Medulla oblongata (tissue), 1 donor: Measurements from ENCODE around the gene PTCH2.
"Not testable (repeated sequence)": the region's sequence is repeated elsewhere in the genome, so short reads cannot be mapped to it uniquely, and the experiment has no call there.

ENCODE experiments used
- DNase-seq: peaks from one replicate; pipeline ENCODE4 v3.0.0-alpha.2; 2015; ENCODE audit errors: extremely low spot score

PTCH2 gene

DNA sequence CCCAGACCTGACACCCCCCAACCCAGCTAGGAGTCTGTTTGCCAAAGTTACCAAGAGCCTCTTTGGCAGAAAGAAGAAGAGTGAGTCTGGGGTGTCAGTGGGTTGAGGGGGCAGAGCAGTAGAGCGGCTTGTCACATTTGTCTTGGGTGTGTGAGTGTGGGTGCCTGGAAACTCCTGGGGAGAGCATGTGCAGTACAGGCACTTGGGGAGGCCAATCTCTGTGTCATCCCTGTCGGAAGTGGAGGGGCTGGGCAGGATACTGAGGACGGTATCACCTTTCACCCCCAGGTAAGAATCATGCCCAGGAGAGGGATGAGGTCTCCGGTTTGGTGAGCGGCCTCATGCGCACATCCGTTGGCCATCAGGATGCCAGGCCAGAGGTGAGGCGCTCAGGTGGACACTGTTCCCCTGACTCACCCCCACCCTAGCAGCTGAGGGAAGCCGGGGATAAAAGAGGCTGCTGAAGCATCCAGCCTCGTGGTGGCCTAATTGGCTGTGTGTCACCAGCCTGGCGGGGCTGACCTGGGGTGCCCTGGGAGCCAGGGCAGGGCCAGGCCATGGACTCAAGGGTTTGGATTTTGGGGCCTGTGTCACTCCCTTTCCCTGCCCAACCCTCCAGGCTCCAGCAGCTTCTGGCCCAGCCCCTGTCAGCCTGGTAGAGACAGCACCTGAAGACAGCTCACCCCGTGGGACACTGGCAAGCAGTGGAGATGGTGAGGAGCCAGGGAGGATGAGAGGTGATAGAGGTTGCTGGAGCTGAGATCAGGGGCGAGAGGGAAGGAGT lies 39.5 kb downstream of the PTCH2 start:
- DNase-seq: no peak

DNA sequence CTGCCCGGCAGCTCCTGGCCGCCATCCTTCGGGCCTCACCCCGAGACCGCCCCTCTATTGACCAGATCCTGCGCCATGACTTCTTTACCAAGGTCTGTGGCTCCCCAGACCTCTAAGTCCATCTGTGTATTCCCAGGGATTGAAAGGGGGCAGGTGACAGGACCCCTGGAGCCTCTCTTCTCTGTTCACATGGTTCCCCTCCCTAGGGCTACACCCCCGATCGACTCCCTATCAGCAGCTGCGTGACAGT lies 40.1 kb downstream of the PTCH2 start:
- DNase-seq: no peak

DNA sequence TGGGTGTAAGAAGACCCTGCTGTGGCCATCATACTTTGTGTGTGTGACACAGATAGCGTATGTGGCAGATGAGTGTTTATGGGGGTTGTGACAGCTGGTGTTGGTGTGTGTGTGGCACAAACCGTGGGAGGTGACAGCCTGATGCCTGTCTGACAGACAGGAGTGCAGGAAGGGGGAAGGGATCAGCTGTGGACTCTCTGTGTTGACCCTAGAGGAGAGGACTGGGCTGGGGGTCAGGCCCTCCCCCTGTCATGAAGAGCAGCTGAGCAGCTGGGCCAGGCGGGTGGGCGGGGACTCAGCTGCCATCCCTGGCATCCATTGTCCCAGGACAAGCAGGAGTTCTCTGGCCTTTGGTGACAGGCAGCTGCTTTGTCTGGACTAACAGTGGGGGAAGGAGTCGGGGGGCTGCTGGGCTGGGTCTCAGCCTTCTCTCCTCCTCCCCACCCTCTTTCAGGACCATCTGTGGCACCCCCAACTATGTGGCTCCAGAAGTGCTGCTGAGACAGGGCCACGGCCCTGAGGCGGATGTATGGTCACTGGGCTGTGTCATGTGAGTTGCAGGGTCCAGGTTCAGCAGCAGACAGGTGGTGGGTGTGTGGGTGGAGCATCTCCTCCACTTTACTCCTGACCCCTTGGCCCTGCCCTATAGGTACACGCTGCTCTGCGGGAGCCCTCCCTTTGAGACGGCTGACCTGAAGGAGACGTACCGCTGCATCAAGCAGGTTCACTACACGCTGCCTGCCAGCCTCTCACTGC lies 40.6 kb downstream of the PTCH2 start:
- peak; percentile 61 for DNase-seq

DNA sequence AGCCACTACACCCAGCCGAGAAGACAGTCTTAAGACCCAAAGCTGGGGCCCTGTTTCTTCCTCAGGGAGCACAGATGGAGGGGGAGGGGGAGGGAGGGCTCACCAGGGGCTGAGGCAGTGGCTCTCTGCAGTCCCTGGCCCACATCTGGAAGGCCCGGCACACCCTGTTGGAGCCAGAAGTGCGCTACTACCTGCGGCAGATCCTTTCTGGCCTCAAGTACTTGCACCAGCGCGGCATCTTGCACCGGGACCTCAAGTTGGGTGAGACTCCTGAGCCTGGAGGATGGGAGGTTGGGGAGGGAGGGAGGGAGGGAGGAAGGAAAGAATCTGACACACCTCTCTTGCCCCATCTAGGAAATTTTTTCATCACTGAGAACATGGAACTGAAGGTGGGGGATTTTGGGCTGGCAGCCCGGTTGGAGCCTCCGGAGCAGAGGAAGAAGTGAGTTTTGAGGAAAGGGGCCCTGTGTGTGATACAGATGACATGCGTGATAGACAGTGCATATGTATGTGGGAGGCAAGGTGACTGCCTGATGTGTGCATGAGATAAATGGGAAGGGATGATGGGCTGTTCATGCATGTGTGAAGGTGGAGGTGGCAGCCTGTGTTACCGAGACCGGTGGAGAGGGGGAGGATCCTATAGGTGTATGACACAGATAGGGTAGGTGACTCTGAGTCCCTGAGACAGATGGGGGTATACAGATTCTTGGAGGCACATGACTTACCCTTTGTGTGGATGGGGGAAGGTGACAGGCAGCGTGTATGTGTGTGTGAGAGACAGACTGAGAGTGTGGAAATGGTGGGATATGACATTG lies 41.4 kb downstream of the PTCH2 start:
- no peak for DNase-seq

DNA sequence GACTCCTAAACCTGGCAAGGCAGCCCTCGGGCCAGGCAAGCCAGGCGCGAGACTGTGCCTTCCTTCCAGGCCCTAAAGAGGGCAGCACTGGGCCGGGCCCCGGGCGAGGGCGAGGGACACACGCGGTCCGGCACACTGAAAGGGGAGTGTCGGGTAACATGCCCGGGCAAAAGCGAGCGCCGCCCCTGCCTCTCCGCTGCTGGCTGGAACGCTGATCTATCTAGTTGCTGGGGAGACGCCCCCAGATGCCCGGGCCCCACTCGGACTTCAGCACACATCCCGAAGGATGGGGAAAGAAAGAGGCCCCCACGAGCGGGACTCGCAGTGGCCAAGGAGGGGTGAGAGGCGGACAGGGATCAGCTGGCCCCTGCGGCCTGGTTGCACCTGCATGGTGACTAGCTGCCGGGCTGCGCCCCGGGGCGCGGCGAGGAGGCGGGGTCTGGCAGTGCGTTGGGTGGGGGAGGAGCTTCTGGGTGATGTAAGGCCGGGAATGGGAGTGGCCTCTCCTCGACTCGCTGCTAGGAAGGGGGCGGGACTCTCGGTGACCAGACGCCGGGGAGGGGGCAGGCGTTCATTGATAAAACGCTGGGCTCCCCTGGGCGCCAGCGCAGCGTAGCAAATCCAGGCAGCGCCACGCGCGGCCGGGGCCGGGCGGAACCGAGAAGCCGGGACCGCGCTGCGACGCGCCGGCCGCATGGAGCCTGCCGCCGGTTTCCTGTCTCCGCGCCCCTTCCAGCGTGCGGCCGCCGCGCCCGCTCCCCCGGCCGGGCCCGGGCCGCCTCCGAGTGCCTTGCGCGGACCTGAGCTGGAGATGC lies 43.1 kb downstream of the PTCH2 start, which contains the start of gene PLK3:
TSS of gene PLK3 (plus strand) at position 608 of the 815 bp plus-strand sequence. CDS start at position 695, 87 bp downstream.
- peak; percentile 99 for DNase-seq

DNA sequence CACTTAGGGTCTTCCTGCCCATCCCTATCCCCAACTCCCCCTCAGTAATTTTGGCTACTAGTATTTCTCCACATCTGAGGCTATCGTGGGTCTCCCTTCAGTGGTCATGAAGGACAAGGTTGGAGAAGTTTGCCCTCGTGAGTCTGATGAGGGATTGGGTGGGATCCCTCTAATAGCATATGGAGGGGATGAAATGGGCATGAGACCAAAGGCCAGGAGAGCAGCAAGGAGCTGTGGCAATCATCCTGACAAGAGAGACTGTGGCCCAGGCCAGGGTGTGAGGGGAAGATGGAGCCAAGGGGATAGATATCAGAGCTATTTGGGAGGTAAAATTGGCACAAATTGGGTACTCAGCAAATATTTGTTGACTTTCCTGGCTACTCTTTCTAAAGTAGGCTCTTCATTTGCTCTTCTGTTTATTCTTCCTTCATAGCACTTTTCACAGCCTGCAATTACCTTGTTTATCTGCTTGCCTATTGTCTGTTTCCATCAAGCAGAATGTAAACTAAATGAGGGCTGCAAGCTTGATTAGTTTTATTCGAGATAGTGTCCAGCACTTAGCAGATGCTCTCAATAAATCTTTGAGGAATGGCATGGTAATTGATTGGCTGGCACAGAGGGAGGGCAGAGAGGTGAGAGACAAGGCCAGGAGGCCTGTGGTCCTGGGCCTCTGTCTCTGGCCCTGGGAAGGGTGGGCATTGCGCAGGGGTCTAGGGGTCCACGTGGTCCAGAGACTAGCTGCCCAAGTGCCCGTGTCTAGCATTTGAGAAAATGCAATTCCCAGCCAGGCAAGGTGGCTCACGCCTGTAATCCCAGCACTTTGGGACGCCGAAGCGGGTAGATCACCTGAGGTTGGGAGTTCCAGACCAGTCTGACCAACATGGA lies 44.3 kb downstream of the PTCH2 start:
- no peak for DNase-seq

DNA sequence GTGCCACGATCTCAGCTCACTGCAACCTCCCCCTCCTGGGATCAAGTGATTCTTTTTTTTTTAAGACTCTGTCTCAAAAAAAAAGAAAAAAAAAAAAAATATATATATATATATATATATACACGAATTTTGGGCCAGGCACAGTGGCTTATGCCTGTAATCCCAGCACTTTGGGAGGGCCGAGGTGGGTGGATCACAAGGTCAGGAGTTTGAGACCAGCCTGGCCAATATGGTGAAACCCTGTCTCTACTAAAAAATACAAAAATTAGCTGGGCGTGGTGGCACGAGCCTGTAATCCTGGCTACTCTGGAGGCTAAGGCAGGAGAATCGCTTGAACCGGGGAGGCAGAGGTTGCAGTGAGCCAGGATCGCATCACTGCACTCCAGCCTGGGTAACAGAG lies 45.2 kb downstream of the PTCH2 start:
- DNase-seq: not testable (repeated sequence)

DNA sequence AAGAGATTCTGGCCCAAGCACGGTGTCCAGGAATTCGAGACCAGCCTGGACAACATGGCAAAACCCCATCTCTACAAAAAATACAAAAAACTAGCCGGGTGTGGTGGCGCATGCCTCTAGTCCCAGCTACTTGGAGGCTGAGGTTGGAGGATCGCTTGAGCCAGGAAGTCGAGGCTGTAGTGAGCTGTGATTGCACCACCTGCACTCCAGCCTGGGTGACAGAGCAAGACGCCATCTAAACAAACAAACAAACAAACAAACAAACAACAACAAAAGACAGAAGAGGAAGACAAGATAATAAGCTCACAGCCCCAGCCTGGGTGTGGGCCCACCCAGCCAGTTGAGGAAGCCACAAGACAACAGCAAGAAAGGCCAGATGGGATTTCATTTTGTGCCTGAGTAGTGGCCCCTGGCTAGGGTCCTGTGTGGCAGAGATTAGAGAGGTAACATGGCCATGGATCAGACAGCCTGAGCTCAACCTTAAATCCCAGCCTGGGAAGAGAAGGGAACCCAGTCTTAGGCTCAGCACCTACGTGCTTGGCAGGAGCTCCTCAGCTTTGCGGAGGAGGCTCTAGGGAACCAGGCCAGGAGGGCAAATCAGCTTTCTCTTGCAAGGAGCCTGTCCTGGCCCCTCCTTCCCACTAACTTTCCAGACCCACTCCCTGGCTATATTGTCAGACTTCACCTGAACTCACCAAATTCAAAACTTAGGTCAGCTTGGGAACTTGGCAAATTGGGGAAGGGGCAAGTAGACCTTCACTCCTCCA lies 50.1 kb downstream of the PTCH2 start:
- no peak for DNase-seq

DNA sequence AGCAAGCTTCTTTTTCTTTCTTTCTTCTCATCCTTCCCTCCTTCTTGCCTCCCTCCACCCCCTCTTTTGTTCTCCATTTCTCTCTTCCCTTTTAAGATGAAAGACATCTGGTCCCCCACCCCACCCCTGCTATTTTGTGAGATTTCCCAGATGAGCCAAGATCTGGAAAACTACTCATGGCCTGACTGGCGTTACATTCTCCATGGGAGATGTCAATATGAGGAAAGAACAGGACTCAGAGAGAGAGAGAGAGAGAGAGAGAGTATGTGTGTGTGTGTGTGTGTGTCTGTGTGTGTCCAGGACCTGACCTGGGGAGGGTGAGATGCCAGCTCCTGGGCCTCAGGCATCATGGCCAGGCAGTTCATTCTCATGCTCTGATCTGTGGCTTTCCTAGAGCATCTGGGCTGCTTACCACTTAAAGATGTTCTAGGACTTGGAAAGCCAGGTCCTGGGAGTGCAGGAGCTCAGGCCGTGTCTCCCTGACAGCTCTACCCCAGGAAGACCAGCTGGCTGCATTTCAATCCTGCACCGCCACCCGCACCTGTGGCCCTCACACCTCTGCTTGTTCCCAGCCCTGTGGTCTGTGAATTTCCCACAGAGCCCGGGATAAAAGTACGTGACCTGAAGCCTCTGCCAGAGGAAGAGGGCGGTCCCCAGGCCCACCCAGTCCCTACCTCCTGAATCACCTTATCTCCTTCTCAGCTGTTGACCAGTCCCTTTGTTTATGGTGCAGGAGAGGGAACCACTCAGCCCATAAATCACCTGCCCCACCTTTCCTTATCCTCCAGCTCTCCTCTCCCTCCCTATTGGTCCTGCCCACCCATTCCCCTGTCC lies 51.9 kb downstream of the PTCH2 start:
- no peak for DNase-seq

DNA sequence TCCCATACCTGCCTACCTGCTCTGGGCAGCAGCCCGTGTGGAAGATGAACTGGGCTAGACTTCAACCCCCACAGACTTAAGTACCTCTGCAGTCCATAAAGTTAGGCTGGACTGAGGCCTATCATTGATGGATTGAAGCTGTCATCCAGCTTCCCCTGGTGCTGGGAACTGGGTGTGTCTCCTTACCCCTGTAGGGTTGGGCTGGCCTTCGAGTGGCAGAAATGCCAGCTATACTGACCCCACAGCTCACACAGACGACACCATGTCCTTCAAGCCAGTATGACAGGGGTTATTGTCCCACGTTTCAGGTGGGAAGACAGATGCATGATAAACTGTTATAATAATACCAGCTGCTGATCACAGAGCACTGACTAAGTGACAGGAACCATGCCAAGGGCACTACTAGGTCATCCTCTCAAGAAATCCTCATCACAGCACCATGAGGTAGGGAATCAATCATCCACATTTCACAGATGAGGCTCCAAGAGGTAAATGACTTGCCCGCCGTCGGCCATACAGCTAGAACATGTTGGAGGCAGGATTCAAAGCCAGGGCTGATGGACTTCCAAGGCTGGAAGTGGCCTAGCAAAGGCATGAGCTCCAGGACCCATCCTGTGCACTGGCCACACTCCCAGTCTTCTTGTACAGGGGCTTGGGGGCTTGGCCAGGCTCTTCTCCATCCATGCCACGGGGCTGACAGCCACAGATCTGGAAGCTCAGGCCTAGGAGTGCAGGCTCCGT lies 54.8 kb downstream of the PTCH2 start, which contains the start of gene BEST4:
TSS of gene BEST4 (minus strand) at position 51 of the 741 bp plus-strand sequence. CDS start 465 bp downstream, outside the sequence.
- no peak for DNase-seq

DNA sequence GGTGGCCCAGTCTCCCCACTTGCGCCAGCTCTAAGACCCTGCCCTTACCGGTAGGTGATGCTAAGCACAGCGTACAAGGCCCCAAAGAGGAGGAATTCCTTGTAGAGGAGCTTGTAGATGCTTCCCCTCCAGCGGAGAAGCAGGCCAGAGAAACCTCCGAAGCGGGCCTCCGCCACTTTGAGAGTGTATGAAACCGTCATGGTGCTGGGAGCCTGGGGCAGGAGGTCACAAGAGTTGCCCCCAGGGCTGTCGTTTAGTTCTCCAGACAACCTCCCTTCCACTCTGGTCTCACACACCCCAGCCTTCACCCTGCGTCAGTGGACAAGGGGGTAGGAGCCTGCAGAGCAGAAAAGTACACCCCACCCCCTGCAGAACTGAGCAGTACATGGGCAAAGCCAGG lies 55.5 kb downstream of the PTCH2 start:
- no peak for DNase-seq

DNA sequence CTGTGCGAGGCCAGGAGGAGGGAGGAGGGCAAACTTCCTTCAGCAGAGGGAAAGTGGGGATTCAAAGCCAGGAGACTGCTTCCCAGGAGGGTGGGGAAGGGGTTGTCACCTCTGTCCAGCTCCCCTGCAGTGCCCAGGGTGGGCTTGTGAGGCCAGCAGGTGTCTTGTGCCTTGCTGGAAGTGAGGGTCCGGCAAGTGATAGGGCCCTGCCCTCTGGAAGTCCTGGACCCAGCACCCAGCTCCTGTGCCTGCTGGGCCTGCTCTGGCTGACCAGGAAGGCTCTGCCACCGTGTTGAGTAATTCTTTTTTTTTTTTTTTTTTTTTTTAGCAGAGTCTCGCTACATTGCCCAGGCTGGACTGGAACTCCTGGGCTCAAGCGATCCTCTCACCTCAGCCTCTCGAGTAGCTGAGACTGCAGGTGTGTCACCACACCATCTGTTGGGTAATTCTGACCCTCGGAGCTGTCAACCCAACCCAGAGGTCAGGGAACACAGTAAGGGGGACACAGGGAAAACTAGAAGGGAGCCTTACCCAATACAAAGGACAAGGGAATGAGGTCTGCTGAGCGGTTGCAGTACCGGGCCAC lies 56.1 kb downstream of the PTCH2 start:
- no peak for DNase-seq

DNA sequence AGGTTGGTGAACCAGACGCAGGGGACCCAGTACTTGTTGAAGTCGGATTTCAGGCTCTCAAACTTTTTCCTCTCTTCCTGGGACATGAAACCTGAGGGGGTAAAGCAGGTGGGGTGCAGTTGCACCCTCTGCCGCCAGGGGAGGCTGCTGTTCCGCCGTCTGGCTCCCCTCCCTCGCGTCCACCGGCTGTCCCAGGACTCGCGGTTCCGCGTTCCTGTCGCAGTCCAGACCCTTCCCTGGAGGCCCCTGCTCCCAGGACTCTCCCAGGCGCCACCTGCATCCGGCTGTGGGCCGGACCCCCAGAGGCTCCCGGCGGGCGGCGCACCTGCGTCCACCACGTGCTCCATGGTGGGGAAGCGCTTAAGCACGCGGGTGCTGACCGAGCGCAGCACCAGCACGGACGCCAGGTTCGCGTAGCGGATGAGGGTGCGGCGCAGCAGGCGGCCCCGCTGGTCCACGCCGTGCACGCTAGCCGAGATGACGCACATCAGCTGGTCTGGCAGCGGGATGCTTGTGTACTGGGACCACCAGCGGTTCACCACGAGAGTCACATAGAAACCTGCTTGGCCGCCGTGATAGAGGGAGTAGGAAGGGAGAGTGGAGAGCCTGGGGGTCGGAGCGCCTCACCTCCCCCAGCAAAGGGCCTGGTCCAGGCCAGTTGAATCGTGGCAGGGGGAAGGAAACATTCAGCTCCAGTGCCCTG lies 56.8 kb downstream of the PTCH2 start:
- DNase-seq: peak; percentile 35

DNA sequence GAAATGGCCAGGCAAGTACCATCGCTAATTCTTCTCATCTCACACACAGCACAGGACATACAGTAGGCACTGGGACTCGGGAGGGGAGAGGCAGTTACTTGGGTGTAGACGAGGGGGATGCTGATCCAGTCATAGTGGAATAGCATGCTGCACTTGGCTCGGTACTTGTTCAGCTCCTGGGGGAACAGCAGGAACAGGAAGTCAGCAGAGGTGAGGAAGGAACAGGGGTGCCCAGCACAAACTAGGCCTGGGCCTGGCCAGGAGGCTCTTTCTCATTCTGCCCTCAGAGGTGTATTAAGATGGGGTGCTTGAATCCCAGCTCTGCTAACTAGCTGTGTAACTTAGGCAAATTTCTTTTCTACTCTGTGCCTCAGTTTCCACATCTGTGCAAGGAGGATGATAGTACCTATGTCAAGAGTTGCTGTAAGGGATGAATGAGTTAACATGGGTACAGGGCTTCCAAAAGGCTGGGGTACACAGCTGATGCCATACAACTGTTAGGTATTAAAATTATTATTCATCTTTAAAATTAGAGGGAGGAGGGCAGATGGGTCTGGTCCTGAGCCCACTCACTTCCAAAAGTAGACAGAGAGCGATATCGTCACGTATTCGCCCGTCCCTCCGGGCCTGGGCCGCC lies 57.4 kb downstream of the PTCH2 start:
- DNase-seq: no peak

DNA sequence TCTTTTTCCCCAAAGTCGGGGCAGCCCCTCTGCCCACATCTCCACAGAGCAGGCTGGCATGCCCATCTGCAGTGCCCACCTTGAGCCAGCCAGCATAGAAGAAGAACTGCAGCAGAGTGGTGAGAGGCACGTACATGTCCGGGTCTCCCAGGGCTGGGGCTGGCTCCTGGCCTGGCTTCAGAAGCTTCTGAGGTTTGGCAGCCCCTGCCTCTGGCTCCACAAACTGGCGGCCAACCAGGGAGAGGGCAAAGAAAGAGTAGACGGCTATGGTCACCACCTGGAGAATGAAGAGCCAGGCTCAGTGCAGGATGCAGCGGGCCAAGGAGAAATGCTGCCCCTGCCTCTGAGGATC lies 58.0 kb downstream of the PTCH2 start:
- DNase-seq: no peak

DNA sequence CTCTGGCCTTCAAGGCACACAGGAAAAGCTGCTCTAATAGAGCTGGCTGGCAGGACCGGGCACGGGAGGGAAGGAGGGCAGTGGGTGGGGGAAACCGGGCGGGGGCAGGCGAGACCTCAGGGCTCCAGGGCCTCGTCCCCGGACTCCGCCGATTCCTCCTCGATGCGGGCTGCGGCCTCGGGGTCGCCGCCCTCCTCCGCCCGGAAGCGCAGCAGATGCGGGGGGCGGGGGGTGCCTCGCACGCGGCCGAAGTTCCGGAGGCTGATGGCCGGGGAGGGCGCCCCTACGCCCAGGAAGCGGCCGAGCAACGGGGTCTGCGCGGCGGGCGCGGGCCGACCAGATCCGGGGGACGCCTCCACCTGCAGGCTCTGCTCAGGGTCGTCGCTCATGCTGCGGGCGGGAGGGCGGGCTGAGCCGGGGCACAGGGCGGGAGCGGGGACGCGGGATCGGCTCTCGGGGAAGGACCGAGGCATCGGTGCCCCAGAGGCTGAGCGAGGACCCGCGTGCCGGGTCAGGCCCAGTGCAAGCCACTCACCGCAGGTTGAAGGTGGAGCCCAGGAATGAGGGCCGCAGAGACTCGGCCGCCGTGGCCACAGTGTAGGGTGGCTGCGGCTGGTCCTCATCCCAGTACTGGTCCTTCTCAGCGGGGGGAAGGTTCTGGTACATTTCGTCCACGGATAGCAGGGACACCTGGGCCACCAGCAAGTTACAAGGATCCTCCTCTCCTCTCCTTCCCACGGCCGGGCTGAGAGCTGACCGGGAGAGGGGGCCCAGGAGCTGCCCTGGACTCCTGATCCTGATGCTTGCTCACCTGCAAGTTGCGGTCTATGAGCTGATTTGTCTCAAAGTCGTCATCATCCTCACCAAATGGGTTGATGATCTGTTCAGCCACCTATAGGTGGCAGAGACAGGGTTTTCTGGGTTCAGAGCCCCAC lies 58.7 kb downstream of the PTCH2 start:
- no peak for DNase-seq
